TTC549 (cell line): ENCODE measurements around the gene SSR1.

ENCODE experiments used
- FAIRE-seq: peaks from 2 replicates; lab custom pipeline; 2012; peaks lifted over from hg19 to GRCh38; lab: Jason Lieb, UNC

Gene SSR1

DNA sequence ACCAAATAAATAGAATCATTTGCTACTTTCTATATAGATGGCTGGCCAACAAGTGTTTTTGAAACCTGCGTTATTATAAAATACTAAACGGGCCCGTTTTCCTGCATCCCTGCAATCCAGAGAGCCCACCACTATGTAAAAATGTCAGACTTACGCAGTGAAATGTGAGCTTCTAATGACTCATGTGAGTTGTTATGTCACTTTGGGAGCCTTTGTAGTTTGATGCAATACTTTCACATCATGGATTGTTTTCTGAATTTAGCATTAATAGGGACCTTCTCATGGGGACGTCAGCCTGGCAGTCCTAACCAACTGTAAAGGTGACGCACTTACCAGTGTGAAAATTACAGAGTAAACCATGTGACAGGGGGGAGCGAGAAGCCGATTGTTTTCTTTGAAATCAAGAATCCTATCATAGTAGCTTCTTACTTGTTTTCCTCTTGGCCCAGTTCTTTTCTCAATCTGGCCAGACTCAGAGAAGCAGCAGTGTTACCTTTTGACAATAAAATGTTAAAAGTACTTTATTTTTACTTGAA, 75.3 kb downstream of the SSR1 start:
- FAIRE-seq: no peak

DNA sequence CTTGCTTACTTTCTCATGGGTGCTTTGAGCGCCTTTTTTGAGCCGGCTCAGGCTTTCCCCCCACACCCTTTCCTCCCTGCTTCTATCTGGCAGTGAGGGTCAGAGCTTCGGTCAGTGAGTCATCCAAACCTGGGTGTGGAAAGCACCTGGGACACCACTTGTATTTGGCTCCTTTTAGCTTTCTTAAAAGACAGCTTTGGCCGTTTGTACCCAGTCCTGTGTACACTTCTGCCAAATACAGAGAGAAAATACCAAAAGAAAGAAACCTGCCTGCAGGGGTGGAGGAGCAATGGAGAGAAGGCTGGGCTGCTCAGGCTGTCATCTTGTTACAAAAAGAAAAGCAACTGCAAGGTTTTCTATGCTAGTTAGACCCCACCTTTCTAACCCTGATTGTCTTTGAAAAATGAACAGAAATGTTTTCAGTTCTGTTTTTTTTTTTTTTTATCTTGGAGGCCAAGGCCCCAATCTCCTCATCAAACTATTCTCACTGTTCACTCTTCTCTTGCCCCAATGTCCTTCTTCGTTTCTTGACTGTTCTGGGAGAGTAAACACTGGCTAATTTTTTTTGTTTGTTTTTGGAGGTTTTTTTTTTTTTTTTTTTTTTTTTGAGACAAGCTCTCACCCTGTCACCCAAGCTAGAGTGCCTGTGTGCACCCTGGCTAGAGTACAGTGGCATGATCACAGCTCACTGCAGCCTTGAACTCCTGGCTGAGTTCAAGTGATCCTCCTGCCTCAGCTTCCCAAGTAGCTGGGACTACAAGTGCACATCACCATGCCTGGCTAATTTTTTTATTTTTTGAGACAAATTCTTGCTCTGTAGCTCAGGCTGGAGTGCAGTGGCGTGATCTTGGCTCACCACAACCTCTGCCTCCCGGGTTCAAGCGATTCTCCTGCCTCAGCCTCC, 76.4 kb downstream of the SSR1 start:
- no peak for FAIRE-seq

DNA sequence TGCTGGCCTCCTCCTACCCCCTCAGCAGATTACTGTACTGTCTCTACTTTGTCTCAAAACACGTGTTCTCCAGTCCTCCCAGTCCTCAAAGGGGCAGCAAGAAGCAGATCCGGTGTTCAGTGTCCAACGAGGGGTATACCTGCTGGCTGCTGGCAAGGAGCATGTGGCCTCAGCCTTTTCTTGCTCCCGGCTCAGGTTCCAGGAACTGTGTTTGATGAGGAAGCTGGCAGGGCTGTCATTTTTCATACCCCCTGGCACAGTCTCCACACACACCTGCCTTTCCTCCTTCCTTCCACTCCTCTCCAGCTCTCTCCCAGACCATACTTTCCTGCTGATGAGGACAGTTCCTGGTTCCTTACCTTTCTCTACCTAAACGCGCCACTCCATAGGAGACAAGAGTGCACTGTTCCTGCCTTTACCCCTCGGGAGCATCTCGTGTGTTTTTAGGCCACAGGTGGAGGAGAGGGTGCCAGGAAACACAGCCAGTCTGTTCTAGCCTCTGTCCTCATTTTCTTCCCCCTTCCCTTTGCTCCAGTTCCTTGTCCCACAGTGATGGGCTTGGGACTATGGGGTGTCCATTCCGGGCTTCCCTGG, 77.2 kb downstream of the SSR1 start:
- FAIRE-seq: no peak

- no peak for FAIRE-seq
Measured at GRCh38 chr6:7234547-7234946, 78.5 kb downstream of the SSR1 start.

DNA sequence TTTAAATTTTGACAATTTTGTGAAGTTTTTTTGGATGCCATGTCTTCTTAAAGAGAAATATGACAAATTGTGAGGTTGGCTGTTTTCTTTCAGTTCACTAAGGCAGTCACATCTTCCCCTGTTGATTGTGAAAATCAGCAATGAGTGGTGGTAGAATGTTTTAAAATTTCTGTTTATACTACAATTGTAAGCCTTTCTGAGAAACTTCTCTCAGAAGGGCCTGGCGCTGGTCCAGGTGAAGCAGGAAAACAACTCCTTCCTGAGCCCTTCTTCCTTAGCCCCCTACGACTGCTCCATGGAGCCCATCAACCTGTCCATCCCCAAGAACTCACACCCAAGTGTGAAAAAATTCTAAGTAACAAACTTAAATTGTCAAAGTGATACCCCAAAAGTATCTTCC, 80.6 kb downstream of the SSR1 start:
- FAIRE-seq: no peak

DNA sequence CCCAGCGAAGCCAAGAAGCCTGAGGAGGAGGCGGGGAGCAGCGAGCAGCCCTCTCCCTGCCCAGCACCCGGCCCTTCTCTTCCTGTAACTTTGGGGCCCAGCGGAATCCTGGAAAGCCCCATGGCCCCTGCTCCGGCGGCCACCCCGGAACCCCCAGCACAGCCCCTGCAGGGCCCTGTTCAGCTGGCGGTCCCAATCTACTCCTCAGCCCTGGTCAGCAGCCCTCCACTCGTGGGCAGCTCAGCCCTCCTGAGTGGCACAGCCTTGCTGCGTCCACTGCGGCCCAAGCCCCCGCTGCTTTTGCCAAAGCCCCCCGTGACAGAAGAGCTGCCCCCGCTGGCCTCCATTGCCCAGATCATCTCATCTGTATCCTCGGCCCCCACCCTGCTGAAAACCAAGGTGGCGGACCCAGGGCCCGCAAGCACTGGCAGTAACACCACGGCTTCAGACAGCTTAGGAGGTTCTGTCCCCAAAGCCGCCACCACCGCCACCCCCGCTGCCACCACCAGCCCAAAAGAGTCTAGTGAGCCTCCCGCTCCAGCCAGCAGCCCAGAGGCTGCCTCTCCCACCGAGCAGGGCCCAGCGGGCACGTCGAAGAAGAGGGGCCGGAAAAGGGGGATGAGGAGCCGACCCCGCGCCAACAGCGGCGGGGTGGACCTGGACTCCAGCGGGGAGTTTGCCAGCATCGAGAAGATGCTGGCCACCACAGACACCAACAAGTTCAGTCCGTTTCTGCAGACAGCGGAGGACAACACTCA, 81.9 kb downstream of the SSR1 start:
- no peak for FAIRE-seq

DNA sequence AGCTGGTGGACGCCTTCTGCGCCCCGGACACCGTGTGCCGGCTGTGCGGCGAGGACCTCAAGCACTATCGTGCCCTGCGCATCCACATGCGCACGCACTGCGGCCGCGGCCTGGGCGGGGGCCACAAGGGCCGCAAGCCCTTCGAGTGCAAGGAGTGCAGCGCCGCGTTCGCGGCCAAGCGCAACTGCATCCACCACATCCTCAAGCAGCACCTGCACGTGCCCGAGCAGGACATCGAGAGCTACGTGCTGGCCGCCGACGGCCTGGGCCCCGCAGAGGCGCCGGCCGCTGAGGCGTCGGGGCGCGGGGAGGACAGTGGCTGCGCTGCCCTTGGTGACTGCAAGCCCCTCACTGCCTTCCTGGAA, 82.7 kb downstream of the SSR1 start:
- no peak for FAIRE-seq

- FAIRE-seq: no peak
Measured at GRCh38 chr6:7229376-7230326, 83.3 kb downstream of the SSR1 start.

GRCh38 chr6:7228662-7229375, 84.2 kb downstream of the SSR1 start:
- FAIRE-seq: no peak

- FAIRE-seq: no peak
Measured at GRCh38 chr6:7224731-7225130, 88.3 kb downstream of the SSR1 start.

DNA sequence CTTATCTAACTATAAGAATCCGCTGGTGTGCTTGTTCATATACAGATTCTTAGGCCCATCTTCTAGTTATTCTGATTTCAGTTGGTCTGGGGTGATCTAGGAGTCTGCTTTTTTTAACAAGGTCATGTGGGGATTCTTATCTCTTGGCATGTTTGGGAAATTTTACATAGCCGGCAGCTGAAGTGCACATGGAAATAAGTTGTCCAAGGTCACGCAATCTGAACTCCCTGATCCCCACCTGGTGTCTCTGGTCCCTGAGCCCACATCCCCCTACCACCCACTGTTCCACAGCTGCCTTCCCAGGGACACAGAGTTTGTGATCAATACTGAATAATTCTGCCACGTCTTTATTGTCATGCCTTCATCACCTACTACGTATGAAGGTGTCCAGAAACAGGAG, 90.8 kb downstream of the SSR1 start:
- FAIRE-seq: no peak

- no peak for FAIRE-seq
Measured at GRCh38 chr6:7219310-7219709, 93.7 kb downstream of the SSR1 start.

DNA sequence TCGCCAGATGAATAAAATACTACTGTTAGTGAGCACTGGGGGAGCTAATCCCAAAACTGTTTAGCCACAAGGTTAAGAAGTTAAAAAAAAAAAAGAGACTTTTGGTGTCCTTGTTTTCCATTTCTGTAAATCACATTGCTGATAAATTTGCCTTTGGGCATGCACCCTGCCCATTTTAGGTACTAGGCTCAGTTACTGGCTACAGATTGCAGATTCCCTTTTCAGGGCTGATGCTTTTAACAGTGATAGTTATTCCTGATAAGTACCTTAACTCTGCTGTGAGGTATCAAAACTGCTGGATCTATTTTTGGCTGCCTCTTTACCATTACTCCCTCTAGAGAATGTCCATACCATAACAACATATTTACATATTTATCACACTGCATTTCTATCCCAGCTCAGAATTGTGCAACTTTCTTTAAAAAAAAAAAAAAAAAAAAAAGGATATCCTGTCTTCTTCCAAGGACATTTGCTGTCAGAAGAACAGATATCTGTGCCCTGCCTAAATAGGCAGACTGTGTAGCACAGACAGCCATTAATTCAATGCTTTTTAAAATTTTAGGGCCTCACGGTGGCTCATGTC, 94.5 kb downstream of the SSR1 start:
- no peak for FAIRE-seq
